ENCODE results near the gene BROX.

DNA sequence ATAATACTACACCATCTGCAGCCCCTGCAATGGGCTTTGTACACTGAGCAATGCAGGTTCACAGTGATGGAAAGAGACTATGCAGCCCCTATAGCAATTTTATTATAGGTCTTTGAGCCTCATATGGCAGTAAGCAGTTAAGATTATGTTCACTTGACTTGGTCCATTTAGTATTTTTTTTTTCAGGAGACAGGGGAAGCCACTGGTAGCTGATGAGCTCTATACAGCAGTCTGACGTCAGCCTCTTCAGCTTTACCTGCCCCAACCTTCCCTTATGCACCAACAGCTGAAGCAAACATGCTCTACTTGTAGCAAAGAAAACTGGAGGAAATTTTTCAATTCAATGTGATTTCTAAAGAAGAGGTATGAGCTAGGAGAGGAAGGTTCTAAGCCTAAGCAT is 32.3 kb upstream of the BROX start:
- TF ChIP-seq BHLHE40 (IDR thresholded peaks at IDR 0.05; ENCODE audit: borderline replicate concordance): no peak
- no peak for TF ChIP-seq TARDBP (IDR thresholded peaks at IDR 0.05)
- no peak for TF ChIP-seq ELF4 (IDR thresholded peaks at IDR 0.05)
- no peak for TF ChIP-seq FOXA1 (IDR thresholded peaks at IDR 0.05)
- no peak for TF ChIP-seq CTBP1 (IDR thresholded peaks at IDR 0.05; ENCODE audit: borderline replicate concordance)
- no peak for TF ChIP-seq L3MBTL2 (conservative IDR thresholded peaks at IDR 0.05)
- TF ChIP-seq, protein P1, sequence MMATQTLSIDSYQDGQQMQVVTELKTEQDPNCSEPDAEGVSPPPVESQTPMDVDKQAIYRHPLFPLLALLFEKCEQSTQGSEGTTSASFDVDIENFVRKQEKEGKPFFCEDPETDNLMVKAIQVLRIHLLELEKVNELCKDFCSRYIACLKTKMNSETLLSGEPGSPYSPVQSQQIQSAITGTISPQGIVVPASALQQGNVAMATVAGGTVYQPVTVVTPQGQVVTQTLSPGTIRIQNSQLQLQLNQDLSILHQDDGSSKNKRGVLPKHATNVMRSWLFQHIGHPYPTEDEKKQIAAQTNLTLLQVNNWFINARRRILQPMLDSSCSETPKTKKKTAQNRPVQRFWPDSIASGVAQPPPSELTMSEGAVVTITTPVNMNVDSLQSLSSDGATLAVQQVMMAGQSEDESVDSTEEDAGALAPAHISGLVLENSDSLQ (IDR thresholded peaks at IDR 0.05): no peak
- no peak for TF ChIP-seq ZNF384 (IDR thresholded peaks at IDR 0.05)
- no peak for TF ChIP-seq FOXM1 (IDR thresholded peaks at IDR 0.05; ENCODE audit: borderline replicate concordance)
- no peak for TF ChIP-seq FOXK2 (IDR thresholded peaks at IDR 0.05)
- TF ChIP-seq SP1 (IDR thresholded peaks at IDR 0.05): no peak
